Measurements from ENCODE around the gene STOM.

The STOM gene

DNA sequence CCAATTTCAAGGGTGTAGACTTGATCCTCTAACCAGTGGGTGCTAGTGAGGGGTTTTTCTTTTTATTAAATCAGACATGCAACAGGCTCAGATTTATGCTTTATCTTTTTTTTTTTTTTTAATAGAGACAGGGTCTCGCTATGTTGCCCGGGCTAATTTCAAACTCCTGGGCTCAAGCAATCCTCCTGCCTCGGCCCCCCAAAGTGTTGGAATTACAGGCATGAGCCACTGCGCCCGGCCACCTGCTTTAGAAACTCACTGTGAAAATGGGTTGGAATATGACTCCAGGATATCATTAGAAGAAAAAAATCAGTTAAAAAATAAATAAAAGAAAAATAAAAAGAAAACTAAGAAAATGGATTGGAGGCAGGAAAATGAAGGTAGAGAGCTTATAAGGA lies 50.7 kb downstream of the STOM start:
- no peak for DNase-seq

- DNase-seq = no peak
These were observed 51.2 kb downstream of the STOM start for GRCh38 chr9:121318631-121319382.

GRCh38 chr9:121317737-121318630 lies 52.1 kb downstream of the STOM start:
- DNase-seq = no peak

DNA sequence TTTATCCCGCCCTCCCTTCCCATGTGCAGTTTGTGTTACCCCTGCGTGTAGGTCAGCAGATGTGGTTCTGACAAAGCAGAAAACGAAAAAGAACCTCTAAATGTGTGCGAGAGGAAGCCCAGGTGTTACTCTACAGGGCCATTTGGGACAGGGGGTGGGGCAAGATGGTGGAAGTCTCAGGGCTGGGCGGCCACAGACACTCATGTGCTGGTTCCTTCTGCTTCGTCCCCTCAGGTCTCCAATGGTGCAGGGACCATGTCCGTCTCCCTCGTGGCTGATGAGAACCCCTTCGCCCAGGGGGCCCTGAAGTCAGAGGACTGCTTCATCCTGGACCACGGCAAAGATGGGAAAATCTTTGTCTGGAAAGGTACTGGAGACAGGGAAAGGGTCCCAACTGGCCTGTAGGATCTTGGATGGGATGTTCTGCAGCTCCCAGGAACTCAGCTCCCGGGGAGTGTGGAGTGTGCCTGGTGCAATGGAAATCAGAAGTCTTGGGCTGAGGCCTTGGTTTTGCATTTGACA lies 53.1 kb downstream of the STOM start:
- no peak for DNase-seq

GRCh38 chr9:121316378-121316777 lies 53.7 kb downstream of the STOM start:
- DNase-seq = no peak

- DNase-seq = no peak
These were observed 56.4 kb downstream of the STOM start for GRCh38 chr9:121313458-121314152.

- no peak for DNase-seq
These were observed 57.9 kb downstream of the STOM start for GRCh38 chr9:121312169-121312568.

DNA sequence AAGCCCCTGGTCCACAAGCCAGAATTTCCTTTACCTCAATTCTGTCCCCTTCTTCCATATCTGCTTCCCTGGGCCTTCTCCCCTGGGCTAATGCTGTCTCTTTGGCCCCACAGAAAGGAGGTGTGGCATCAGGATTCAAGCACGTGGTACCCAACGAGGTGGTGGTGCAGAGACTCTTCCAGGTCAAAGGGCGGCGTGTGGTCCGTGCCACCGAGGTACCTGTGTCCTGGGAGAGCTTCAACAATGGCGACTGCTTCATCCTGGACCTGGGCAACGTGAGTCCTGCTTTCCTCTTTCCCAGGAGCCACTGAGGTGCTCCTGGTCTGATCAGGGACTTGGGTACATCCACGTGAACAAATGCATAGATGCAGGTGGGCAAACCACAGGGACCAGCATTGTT lies 59.5 kb downstream of the STOM start:
- no peak for DNase-seq

GRCh38 chr9:121309833-121310425 lies 60.1 kb downstream of the STOM start:
- no peak for DNase-seq

- DNase-seq = no peak
These were observed 60.9 kb downstream of the STOM start for GRCh38 chr9:121309171-121309570.

GRCh38 chr9:121308765-121309164 lies 61.3 kb downstream of the STOM start:
- DNase-seq = no peak

DNA sequence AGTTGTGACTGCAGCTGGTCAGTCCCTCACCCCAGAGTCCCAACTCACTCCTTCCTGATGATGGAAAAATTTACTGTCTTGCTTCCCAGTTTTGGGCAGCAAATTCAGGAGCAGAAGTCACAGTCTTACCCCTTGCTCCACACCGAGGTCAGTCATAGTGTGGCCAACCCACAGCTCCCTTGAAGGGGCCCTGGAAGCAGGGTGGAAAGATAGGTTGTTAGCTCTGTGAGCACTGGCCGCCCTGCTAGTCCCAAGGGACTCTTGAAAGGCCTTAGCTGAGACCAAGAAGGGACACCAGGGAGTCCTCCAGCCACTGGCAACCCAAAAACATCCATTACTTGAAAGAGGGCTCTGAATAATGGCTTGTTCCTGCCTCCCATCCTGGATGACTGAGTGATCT lies 62.1 kb downstream of the STOM start:
- no peak for DNase-seq

GRCh38 chr9:121305269-121305994 lies 64.6 kb downstream of the STOM start:
- no peak for DNase-seq

DNA sequence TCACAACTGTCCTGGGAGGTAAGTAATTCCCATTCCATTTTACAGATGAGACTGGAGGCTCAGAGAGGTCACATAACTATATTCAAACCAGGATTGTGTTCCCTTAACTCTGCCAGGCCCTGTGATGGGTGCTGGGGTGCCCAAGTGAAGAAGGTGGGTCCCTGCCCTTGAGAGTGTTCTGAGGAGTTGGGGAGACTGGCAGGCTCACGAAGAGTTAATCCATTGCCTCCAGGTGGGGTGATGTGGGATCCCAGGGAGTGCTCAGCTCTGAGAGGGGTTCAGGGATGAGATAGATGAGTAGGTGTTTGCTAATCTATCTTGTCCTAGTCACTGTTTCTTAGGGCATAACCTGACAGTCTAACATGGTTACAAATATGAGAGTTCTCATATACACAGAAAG lies 65.3 kb downstream of the STOM start:
- no peak for DNase-seq

DNA sequence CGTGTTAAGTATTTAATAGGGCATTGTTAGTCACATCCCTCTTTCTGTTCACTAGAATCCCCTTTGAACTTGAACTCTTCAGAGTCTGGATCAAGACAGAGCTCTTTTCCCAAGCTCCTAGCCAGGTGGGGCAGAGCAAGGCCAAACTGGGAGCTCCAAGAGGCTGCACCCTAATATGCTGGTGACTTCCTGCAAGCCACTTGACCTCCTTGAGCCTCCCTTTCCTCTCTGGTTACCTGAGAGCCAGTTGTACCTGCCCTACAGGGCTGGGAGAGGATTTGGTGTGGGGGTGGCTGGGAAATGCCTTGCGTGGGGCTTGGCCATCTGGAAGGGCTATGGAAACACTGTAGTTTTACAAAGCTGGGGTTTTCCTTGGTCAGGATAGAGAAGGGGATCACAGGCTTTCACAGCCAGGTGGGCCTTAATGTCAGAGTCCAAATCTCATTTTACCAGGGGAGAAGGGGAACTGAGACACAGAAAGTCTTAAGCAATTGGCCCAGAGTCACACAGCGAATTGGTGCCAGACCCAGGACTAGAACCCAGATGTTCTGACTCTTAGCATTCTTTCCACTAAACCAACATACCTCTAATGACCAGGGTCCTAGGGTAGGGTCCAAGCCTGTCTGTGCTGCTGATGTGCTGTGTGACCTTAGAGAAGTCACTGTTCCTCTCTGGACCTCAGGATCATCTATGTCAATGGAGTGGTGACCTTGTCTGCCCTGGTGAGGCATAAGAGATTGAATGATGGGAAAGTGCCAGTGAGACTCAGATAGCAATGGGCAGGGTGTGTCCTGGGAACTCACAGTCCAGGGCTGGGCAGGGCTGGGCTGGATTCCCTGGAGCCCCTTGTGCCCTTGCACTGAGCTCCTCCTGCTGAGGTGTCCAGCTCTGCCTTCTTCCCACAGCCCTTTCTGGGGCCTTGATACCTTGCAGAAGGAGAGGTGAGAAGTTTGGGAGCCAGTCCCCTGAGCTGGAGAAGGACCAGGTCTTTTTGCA lies 66.3 kb downstream of the STOM start:
- DNase-seq = no peak

- no peak for DNase-seq
These were observed 67.3 kb downstream of the STOM start for GRCh38 chr9:121302786-121303185.

DNA sequence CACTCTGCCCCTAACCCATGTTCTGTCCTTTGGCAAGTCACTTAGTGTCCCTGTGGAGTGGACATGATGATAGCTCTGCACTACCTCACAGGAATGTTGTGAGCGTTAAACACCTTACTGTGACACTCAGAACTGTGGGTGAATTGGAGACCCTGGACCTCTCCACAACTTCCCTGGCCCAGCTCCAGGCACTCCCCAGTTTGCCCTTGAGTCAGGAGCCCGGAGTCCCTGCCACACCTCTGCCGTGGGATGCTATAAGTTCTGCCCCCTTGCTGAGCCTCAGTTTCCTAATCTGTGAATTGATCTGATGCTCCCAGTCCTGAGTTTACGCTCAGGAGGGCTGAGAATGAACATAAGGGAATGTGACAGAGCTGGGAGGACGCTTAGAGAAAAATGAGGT lies 67.7 kb downstream of the STOM start:
- DNase-seq = no peak

GRCh38 chr9:121301881-121302286 lies 68.2 kb downstream of the STOM start:
- no peak for DNase-seq

GRCh38 chr9:121300283-121301119 lies 69.5 kb downstream of the STOM start:
- DNase-seq = no peak

Data from GDM1 (cell line).